ENCODE measurements around the gene CACNA1B. TPM values are rescaled to one million over a fixed set of nuclear protein-coding genes. Genes with fewer than 3 reads are reported as not detected.

The CACNA1B gene
- total and polyA plus RNA-seq, 2 donors (not counting 1 experiment from before 2014, with no cell fraction given), result 0.15 TPM; not detected in 1

DNA sequence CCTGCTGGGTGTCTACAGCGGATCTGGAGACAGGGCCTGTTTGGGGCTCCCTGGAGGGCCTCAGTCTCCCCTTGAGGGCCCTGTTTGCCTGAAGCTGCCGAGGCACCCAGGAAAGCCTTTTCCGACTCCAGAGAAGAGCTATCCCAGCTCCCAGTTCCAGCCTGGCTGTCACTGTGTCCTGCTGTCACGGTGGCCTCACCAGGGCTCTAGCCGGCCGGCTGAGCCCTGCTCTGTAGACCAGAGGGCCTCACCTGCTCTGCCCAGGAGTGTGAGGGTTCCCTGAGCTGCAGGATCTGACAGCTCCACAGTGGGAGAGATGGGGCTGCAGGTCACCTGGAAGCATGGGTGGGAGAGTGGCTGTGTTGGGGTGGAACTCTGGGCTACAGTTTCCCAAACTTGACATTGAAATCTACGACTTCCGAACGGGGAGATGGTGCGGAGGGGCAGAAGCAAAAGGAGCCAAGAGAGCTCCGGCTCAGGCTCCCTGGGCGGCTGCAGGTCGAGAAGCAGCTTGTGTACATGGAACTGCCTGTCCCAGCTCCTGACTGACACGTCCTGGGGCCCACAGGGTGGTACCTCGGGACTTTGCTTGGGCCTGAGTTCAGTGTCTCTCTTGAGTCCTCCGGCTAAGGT, 94.9 kb downstream of the CACNA1B start:
- intact Hi-C loops (cut with micrococcal nuclease), result no loop called here
- H3K27ac Mint-ChIP-seq, result no peak overlapping the region
- TF ChIP-seq, protein P1, sequence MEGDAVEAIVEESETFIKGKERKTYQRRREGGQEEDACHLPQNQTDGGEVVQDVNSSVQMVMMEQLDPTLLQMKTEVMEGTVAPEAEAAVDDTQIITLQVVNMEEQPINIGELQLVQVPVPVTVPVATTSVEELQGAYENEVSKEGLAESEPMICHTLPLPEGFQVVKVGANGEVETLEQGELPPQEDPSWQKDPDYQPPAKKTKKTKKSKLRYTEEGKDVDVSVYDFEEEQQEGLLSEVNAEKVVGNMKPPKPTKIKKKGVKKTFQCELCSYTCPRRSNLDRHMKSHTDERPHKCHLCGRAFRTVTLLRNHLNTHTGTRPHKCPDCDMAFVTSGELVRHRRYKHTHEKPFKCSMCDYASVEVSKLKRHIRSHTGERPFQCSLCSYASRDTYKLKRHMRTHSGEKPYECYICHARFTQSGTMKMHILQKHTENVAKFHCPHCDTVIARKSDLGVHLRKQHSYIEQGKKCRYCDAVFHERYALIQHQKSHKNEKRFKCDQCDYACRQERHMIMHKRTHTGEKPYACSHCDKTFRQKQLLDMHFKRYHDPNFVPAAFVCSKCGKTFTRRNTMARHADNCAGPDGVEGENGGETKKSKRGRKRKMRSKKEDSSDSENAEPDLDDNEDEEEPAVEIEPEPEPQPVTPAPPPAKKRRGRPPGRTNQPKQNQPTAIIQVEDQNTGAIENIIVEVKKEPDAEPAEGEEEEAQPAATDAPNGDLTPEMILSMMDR (IDR thresholded peaks at IDR 0.05), result no peak
- no peak for TF ChIP-seq EZH2 (IDR thresholded peaks at IDR 0.05; ENCODE audit: borderline replicate concordance, insufficient read depth, low read depth, low read length, poor library complexity, severe bottlenecking)

DNA sequence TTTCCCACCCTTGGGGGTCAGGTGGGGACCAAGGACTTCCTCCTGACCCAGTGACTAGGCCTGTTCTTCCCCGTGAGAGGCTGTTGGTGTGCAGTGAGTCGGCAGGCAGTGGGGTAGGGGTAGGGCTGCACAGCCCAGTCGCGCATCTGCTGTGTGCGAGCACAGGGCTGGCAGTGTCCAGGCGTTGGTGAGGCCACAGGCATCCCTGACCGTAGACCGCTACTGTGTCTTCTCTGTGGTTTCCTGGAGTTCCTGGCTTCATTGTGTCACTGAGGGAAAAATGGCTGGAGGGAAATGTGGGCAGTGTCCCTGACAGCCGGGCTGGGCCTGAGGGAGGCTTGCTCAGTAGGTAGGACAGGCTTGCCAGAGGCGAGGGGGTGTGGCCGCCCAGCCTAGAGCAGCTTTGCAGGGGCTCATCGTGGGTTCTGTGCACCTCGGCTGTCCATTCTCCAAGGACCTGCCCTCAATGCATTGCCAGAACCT, 95.4 kb downstream of the CACNA1B start:
- intact Hi-C loops (cut with micrococcal nuclease), result no loop called here
- Histone ChIP-seq H3K27ac (ENCODE audit: low read length in 2 of 2) (no peak overlapping the region), H3K4me3 (ENCODE audit: control extremely low read depth in 1 of 5, extremely low read depth in 1 of 5, insufficient read depth in 1 of 5, low read depth in 2 of 5, low read length in 4 of 5) (no peak overlapping the region), H3K4me2 (replicated peaks; ENCODE audit: low read depth, low read length, poor library complexity, severe bottlenecking) (no peak overlapping the region), H2AFZ (ENCODE audit: insufficient read depth, low read depth, low read length, poor library complexity, severe bottlenecking) (no peak overlapping the region), H3K36me3 (replicated peaks in 1 of 2; ENCODE audit: control extremely low read depth in 1 of 2, control insufficient read depth in 1 of 2, extremely low read depth in 1 of 2, insufficient read depth in 2 of 2, low read length in 1 of 2) (no peaks in the 10 kb centered on the region), H3K9ac (ENCODE audit: low read length) (no peak overlapping the region), H4K20me1 (ENCODE audit: control insufficient read depth, insufficient read depth, low read length, poor library complexity, severe bottlenecking) (no peaks in the 10 kb centered on the region), H3K79me2 (ENCODE audit: control insufficient read depth, insufficient read depth, low read length) (no peaks in the 10 kb centered on the region), H3K9me3 (ENCODE audit: control extremely low read depth in 1 of 3, control insufficient read depth in 2 of 3, insufficient read depth in 1 of 3, low read length in 2 of 3) (no peaks in the 10 kb centered on the region), H3K27me3 (replicated peaks in 1 of 4; ENCODE audit: control extremely low read depth in 1 of 4, control insufficient read depth in 3 of 4, insufficient read depth in 4 of 4, low read length in 3 of 4) (peaks cover 0 to 6% (median 0%) of the 10 kb centered on the region in 4 experiments), H3K4me1 (ENCODE audit: control insufficient read depth in 2 of 2, insufficient read depth in 2 of 2, low read length in 2 of 2) (no peaks in the 10 kb centered on the region)
- Mint-ChIP-seq H3K9me3 (ENCODE audit: insufficient read depth) (no peaks in the 10 kb centered on the region), H3K27me3 (peaks cover 19% of the 10 kb centered on the region), H3K4me3 (no peak overlapping the region), H3K4me1 (no peaks in the 10 kb centered on the region), H3K27ac (no peak overlapping the region)
- 82% methylated on average over 12 of the region's 13 CpGs for WGBS (ENCODE audit: insufficient coverage)
- CTCF ChIA-PET, result no interaction called here
- POLR2A ChIA-PET, result no interaction called here
- TF ChIP-seq EZH2 (IDR thresholded peaks at IDR 0.05; ENCODE audit: borderline replicate concordance, insufficient read depth, low read depth, low read length, poor library complexity, severe bottlenecking), result no peak
- DNase-seq (no peak), ATAC-seq (ENCODE audit: low read depth) (no peak)

More for the DNA sequence above, 94.9 kb downstream of the CACNA1B start:
- DNase-seq, result no peak
- no peak overlapping the region for H3K4me3 ChIP-seq (ENCODE audit: control extremely low read depth in 1 of 5, extremely low read depth in 1 of 5, insufficient read depth in 1 of 5, low read depth in 2 of 5, low read length in 4 of 5)
- no peak overlapping the region for H3K9ac ChIP-seq (ENCODE audit: low read length)
- WGBS (ENCODE audit: insufficient coverage), result 91% methylated on average over 16 of the region's 16 CpGs
- H4K20me1 ChIP-seq (ENCODE audit: control insufficient read depth, insufficient read depth, low read length, poor library complexity, severe bottlenecking), result no peaks in the 10 kb centered on the region
- Mint-ChIP-seq H3K9me3 (ENCODE audit: insufficient read depth) (no peaks in the 10 kb centered on the region), H3K27me3 (peaks cover 19% of the 10 kb centered on the region), H3K4me3 (no peak overlapping the region), H3K4me1 (no peaks in the 10 kb centered on the region)
- POLR2A ChIA-PET, result no interaction called here
- no peak overlapping the region for H2AFZ ChIP-seq (ENCODE audit: insufficient read depth, low read depth, low read length, poor library complexity, severe bottlenecking)
- H3K4me2 ChIP-seq (replicated peaks; ENCODE audit: low read depth, low read length, poor library complexity, severe bottlenecking), result no peak overlapping the region
- no peaks in the 10 kb centered on the region for H3K9me3 ChIP-seq (ENCODE audit: control extremely low read depth in 1 of 3, control insufficient read depth in 2 of 3, insufficient read depth in 1 of 3, low read length in 2 of 3)
- no peak overlapping the region for H3K27ac ChIP-seq (ENCODE audit: low read length in 2 of 2)
- no peaks in the 10 kb centered on the region for H3K79me2 ChIP-seq (ENCODE audit: control insufficient read depth, insufficient read depth, low read length)
- CTCF ChIA-PET, result no interaction called here
- H3K36me3 ChIP-seq (replicated peaks in 1 of 2; ENCODE audit: control extremely low read depth in 1 of 2, control insufficient read depth in 1 of 2, extremely low read depth in 1 of 2, insufficient read depth in 2 of 2, low read length in 1 of 2), result no peaks in the 10 kb centered on the region
- no peaks in the 10 kb centered on the region for H3K4me1 ChIP-seq (ENCODE audit: control insufficient read depth in 2 of 2, insufficient read depth in 2 of 2, low read length in 2 of 2)
- no peak for ATAC-seq (ENCODE audit: low read depth)
- H3K27me3 ChIP-seq (replicated peaks in 1 of 4; ENCODE audit: control extremely low read depth in 1 of 4, control insufficient read depth in 3 of 4, insufficient read depth in 4 of 4, low read length in 3 of 4), result peaks cover 0 to 6% (median 0%) of the 10 kb centered on the region in 4 experiments
